ENCODE data around the gene IL13RA1.

- TF ChIP-seq CTCF (IDR thresholded peaks at IDR 0.05) (no peak), EZH2 (IDR thresholded peaks at IDR 0.05) (no peak), EZH2phosphoT487 (IDR thresholded peaks at IDR 0.05) (no peak)
Observed at GRCh38 chrX:118795528-118796280, 68.3 kb downstream of the IL13RA1 start.
